OCI-LY1 (cell line): ENCODE results near the gene CORIN.

Experiments
- EZH2 ChIP-seq: fragments of 200-600 bp; sonication (generic), shearing (Covaris generic); IDR thresholded peaks from 2 replicates; pipeline ENCODE4 v1.8.0; 2017; ENCODE audit warnings: borderline replicate concordance, mixed run types, mild to moderate bottlenecking, antibody characterized with exemption, low read length, moderate library complexity, mixed read lengths
- TF ChIP-seq, protein P1 (sequence below): fragments of 200-600 bp; sonication (generic), shearing (Covaris generic); IDR thresholded peaks from 2 replicates; pipeline ENCODE4 v1.5.1; 2017; ENCODE audit warnings: mild to moderate bottlenecking, antibody characterized with exemption, low read length, moderate library complexity, mixed read lengths

DNA sequence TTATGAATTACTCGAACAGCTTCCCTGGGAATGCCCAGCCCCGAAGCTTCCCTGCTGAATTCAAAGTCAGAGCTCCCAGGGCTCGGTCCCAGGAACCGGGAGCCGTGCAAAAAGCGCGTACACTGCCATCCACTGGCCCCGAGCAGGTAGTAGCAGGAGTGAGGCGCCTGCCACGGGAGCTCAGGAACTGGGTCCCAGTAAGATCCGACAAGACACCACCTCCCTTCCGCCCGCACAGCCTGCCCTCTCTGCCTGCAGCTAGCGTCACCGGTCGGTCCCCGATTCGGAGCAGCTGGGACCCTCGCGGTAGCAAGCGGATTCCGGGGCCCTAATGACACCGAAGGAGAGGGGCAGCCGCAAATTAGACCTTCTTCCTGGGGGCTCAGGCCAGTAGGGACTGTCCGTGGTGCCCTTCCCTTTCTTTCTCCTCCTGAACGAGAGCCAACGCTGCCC, 1.2 kb downstream of the CORIN start:
- TF ChIP-seq, protein P1, sequence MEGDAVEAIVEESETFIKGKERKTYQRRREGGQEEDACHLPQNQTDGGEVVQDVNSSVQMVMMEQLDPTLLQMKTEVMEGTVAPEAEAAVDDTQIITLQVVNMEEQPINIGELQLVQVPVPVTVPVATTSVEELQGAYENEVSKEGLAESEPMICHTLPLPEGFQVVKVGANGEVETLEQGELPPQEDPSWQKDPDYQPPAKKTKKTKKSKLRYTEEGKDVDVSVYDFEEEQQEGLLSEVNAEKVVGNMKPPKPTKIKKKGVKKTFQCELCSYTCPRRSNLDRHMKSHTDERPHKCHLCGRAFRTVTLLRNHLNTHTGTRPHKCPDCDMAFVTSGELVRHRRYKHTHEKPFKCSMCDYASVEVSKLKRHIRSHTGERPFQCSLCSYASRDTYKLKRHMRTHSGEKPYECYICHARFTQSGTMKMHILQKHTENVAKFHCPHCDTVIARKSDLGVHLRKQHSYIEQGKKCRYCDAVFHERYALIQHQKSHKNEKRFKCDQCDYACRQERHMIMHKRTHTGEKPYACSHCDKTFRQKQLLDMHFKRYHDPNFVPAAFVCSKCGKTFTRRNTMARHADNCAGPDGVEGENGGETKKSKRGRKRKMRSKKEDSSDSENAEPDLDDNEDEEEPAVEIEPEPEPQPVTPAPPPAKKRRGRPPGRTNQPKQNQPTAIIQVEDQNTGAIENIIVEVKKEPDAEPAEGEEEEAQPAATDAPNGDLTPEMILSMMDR: peak; percentile 56
- no peak for TF ChIP-seq EZH2
